Measurements from ENCODE around the gene EXOC6B.
"Not testable (repeated sequence)": the region's sequence is repeated elsewhere in the genome, so short reads cannot be mapped to it uniquely, and the experiment has no call there.

The EXOC6B gene

DNA sequence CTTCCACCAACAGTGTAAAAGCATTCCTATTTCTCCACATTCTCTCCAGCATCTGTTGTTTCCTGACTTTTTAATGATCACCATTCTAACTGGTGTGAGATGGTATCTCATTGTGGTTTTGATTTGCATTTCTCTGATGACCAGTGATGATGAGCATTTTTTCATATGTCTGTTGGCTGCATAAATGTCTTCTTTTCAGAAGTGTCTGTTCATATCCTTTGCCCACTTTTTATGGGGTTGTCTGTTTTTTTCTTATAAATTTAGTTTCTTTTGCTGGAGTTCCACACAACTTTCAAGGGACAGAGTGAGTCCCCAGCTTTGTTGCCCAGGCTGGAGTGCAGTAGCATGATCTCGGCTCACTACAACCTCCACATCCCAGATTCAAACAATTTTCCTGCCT is 270.5 kb downstream of the EXOC6B start:
- not testable (repeated sequence) for FAIRE-seq; DNase-seq (ENCODE audit: low spot score)

DNA sequence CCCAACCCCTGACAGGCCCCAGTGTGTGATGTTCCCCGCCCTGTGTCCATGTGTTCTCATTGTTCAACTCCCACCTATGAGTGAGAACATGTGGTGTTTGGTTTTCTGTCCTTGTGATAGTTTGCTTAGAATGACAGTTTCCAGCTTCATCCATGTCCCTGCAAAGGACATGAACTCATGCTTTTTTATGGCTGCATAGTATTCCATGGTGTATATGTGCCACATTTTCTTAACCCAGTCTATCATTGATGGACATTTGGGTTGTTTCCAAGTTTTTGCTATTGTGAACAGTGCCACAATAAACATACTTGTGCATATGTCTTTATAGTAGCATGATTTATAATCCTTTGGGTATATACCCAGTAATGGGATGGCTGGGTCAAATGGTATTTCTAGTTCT is 270.9 kb downstream of the EXOC6B start:
- FAIRE-seq; DNase-seq (ENCODE audit: low spot score): not testable (repeated sequence)

DNA sequence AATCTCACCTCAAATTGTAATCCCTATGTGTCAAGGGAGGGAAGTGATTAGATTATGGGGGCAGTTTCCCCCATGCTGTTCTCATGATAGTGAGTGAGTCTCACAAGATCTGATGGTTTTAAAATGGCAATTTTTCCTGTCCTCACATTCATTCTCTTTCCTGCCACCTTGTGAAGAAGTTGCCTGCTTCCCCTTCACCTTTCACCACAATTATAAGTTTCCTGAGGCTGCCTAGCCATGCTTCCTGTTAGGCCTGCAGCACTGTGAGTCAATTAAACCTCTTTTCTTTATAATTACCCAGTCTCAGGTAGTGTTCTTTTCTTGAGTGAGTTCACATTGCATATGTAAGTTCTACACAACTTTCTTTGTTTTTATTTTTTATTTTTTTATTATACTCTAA is 271.5 kb downstream of the EXOC6B start:
- no peak for FAIRE-seq
- DNase-seq (ENCODE audit: low spot score), result no peak

DNA sequence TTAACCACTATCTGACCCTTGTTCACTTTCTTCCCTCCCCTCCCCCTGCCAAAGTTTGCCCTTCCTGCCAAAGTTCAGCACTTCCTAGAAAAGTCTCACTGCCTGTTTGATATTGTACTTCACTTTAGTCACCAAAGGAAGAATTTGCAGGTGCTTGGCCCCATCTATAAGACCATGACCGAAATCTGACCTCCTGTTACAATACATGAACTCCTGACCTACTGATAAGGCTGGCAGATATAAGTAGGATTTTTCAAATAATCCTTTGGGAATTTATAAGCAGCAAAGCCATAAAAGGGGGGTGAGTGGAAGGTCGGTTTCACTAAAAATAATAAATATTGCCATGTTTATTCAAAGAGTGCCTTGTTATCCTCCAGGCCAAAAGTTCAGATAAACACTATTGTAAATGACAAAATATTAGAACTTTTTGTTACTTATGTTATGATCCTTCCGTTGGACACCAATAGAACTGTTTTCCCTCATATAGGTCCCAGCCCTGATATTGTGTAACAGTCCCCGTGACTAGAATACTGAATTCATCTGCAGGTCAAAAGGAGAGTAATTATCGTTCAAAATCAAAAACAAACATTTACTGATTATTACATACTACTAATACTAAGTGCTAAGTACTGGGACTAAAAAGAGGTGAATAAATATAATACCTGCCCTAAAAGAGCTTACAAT is 277.6 kb downstream of the EXOC6B start:
- DNase-seq (ENCODE audit: low spot score) (no peak), FAIRE-seq (no peak)

DNA sequence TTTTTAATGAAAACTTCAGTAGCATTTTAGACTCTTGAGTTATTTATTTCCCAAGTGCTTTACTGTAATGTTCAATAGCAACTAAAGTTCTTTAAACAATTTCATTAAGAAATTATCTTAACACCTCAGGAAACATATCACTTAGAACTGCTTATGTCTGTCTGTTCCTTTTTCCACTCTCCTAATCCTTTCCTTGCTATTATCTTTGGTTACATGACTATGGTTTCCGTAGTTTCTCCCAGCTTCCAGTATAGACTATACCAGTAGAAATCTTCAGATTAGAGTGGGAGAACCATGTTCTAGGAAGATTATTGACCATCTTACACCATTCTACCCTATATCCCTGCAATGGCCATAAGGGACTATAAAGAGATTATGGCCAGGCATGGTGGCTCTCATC is 280.0 kb downstream of the EXOC6B start:
- FAIRE-seq, result no peak
- DNase-seq (ENCODE audit: low spot score), result no peak

DNA sequence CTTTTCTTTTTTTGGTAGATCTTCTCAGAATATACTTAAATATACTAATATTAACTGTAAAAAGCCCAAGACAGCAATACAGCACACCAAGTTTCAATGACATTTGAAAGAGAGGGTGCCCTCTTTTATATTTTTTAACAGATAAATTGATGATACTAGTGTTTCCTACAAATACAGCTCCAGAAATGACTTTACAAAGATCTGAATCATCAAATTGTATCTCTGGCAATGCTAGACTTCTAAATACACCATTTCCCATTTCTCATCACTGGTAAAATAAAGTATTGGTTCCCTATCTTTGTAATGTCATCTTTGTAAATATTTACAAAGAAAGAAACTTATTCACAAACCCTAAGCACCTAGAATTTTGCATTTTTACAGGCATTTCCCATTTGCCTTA is 281.3 kb downstream of the EXOC6B start:
- FAIRE-seq (no peak), DNase-seq (ENCODE audit: low spot score) (no peak)

DNA sequence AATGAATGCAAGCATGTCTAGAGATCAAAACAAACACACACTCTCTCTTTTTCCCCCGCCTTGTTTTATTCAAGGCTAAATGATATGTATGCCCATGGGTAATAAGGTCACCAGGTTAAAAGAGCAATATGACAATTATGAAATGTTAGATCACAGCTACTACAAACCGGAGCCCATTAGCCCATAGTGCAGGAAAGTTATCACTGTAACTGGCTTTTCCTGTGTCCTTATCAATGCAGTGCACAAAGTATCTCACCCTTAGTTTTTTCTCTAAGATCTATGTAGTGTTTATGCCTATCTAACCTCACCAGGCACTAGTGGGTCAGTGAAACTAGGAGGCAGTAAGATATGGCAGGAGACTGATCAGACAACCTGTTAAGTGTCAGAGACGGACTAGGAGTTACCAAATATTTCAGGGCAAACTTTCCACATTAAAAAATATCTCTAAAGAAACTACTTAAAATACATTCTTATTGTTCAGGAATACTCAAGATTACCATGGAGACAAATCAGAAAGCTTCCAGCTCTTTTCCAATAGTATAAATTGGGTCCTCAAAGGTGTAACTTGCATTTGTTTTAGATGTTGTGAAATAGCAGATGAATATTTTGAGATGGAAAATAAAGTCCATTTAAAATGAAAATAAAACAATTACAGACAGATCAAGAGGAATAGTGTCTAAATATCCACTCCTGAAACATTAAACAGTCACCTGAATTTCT is 282.2 kb downstream of the EXOC6B start:
- DNase-seq (ENCODE audit: low spot score), result no peak
- FAIRE-seq, result no peak

DNA sequence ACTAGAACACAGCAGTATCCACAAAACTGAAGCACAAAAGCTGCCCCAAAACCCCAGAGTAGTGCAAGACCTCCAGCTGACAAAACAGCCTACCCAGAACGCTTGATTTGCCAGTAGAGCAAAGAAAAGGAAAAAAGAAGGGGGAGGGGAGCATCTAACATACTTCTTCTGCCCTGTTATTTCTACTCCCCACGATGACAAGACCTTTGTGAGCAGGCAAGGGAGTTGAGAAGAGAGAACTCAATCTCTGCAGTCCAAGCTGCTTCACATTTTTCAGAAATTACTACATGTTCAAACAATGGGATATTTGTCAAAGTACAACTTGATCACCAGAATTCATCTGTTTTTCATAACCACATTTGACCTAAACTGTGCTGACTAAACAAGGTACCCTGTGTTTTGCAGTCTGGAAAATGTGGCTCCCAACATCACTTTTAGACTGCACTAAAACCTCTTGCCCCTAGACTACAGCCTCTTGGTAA is 286.7 kb downstream of the EXOC6B start:
- DNase-seq (ENCODE audit: low spot score) (no peak), FAIRE-seq (no peak)

DNA sequence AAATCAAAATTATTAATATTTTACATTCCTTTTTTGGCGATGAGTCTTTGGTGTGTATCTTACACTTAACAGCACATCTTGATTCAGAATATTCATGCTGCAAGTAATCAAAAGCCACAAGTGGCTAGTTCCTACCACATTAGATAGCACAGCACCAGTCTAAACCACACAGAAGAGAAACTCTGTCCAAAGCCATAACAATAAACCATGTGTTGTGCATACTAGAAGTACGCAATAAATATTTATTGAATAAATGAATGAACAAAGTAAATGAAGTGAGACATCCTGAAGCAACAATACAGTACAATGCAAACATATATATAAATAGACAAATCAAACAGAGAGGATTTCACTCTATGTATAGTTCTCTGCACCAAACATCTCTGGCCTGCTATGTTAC is 287.3 kb downstream of the EXOC6B start:
- no peak for FAIRE-seq
- DNase-seq (ENCODE audit: low spot score), result no peak

DNA sequence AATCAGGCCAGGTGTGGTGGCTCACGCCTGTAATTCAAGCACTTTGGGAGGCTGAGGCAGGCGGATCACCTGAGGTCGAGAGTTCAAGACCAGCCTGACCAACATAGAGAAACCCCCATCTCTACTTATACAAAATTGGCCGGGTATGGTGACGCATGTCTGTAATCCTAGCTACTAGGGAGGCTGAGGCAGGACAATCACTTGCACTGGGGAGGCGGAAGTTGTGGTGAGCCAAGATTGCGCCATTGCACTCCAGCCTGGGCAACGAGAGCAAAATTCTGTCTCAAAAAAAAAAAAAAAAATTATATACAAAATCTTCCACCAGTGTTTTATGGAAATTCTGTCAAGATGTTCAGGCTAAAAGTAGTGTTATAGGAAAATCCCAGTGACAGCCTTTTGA is 290.2 kb downstream of the EXOC6B start:
- not testable (repeated sequence) for DNase-seq (ENCODE audit: low spot score); FAIRE-seq

DNA sequence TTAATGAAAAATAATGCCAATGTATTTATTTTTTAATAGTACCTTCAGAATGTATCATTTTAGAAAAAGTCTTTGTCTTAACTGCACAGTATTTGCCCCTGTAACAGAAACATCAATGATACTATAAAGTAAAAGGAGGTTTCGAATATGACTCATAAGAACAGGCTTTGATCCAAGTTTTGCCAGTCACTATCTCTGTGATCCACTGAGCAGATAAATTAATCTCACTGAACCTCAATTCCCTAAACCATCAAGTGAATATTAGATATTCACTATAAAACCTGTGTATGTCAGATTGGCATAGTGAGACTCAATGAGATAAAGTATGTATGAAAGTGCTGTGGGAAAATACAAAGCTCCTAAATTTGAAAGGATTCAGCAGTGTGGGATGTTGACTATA is 292.1 kb downstream of the EXOC6B start:
- FAIRE-seq (peak; percentile 86), DNase-seq (ENCODE audit: low spot score) (peak; percentile 15)

DNA sequence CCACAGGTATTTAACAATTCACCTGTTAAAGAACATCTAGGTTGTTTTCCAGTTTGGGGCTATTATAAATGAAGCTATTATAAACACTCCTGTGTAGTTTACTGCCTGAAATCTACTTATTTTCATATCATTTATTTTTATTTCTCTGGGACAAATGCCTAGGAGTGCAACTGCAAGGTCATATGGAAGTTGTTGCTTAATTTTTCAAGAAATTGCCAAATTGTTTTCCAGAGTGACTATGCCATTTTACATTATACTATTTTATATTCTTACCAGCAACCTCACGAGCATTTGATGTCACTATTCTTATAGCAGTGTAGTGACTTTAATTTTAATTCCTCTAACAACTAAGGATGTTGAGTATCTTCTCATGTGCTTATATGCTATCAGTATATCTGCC is 298.4 kb downstream of the EXOC6B start:
- no peak for FAIRE-seq
- no peak for DNase-seq (ENCODE audit: low spot score)

DNA sequence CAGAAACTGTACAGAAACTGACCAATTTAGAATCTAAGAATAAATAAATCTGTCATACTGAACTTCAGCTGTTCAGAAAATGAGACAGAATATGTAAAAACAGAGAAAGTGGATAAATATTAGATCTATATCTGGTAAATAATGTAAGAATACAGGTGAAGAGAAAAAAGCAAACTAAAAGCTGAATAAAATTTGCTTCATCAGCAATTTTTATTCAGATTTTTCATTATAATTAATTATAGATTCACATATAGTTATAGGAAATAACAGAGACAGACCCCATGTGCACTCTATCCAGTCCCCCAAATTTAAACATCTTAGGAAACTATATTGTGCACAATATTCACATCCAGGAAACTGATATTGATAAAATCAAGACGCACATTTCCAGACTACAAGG is 299.2 kb downstream of the EXOC6B start:
- DNase-seq (ENCODE audit: low spot score) (no peak), FAIRE-seq (no peak)

DNA sequence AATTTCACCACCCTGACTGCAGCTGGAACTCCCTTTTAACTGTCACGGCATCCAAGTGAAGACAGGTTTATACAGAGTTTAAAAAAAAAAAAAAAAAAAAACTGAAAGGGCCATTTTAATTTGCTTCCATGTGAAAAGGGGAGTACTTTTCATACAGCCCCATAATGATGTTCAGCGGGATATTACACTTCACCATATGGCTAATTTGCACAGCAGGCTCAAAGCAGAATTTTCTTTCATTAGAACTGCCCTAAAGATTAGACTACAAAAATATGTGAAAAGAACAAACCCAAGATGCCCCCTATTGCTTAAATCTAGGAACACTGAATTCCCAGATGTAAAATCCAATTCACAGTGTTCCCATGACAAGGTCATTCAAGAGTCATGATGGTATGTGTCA is 301.8 kb downstream of the EXOC6B start:
- FAIRE-seq (no peak), DNase-seq (ENCODE audit: low spot score) (no peak)

DNA sequence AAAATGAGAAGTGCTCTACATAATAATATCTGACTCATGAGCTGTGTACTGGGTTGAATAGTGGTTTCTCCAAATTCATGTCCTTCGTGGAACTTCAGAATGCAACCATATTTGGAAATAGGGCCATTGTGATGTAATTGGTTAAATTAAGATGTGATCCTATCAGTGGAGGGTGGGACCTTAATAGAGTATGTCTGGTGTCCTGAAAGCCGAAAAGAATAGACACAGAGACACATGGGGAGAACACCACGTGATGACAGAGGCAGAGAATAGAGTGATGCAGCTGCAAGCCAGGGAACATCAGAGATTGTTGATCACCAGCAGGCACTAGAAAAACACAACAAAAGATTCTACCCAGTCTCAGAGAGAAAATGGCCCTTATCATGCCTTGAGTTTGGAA is 310.1 kb downstream of the EXOC6B start:
- DNase-seq (ENCODE audit: low spot score) (no peak), FAIRE-seq (no peak)

DNA sequence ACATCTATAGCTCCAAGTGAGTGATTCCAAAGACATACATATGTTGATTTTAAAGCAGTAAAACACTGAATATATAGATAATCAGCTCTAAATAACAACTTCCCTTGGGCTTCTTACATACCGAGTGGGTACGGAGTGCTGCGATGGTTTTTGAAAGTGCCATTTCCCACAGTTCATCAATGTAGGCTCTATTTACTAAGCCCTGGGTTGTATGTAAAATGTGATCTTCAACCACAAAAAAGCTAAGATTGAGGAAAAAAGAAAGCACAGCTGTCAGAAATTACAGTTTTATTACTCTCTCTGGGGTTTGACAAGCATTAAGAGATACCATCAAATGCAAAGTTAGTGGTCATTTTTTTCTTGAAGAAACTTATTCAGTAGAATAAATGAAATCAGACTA is 312.8 kb downstream of the EXOC6B start:
- FAIRE-seq (no peak), DNase-seq (ENCODE audit: low spot score) (no peak)

DNA sequence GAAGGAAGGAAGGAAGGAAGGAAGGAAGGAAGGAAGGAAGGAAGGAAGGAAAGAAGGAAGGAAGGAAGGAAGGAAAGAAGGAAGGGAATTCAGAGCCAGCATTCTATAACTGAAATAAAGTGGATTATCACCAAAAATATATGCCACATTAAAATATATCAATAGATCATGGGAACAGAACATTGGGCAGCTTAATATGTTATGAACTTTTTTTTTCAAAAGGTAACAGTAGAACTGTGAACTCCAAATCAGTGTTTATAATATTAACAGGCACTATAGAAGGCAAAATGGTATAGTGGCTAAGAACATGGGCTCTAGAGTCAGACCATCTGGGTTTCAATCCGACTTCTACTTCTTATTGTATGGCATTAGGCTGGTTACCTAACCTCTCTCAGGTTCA is 313.5 kb downstream of the EXOC6B start:
- no peak for DNase-seq (ENCODE audit: low spot score)
- no peak for FAIRE-seq

DNA sequence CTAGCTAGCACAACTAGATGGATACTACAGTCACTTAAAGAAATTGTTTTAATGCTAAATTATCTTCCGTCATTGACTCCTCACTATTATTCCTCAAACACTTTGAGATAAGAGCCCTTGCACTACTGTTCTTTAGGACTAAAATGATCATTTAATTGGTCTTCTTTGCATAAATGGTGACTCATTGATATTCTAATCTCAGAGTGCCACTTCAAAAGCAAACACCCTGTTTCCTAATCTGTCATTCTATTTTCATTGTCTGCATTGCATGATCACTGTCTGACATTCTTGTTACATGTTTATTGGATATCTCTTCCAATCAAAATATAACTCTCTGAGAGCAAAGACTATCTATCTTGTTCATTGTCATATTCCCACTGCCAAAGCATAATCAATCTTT is 313.9 kb downstream of the EXOC6B start:
- FAIRE-seq, result no peak

DNA sequence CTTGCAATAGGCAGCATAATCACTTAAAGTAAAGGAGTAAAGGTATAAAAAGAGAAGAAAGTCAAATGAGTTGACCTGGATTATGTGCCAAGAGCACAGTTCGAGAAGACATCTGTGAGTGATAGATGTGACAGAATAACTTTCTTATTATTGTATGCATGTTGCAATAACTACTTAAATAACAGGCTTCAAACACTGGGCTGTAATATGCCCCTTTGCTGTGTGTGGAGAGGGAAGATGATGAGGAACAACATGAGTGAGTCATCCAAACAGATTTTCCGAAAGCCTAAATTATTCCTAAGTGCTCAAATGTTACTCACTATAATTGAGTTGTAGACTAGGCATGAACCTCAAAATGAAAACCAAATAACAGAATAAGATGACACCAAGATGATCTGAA is 328.1 kb downstream of the EXOC6B start:
- FAIRE-seq, result no peak

More for the DNA sequence above, 313.9 kb downstream of the EXOC6B start:
- no peak for DNase-seq (ENCODE audit: low spot score)

DNA sequence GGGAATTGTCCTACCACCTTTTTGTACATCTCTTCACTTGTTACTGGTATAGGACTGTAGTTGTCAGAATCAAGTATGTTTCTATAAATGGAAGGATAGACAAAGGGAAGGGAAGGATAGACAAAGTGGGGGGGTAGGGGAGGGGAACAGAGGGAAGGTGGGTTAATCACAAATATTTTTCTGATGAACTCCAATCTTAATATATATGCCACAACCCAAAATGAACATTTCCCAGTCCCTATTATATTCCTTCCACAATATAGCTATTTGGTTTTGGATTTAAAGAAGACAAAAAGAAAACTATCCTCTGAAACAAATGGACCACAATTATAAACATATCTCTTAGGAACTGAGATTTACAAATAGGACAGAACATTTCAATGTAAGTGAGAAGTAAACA is 329.4 kb downstream of the EXOC6B start:
- DNase-seq (ENCODE audit: low spot score) (no peak), FAIRE-seq (no peak)

More for the DNA sequence above, 328.1 kb downstream of the EXOC6B start:
- DNase-seq (ENCODE audit: low spot score), result no peak

DNA sequence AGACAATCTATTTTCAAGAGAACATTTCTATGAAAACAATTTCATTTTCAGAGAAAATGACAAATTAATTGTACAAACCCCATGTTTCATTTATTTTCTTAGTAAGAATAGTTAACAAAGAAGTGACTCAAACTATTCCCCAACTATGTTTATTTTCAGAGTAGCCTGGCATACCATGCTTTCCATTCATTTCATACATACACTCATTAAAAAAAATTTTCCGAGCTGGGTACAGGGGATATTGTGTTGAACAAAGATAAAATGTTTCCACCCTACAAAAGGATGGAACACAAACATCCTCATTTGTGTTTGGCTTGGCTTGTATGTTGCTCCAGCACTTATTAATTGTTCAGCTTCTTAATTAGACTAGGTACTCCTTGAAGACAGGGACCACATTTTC is 331.4 kb downstream of the EXOC6B start:
- no peak for FAIRE-seq

DNA sequence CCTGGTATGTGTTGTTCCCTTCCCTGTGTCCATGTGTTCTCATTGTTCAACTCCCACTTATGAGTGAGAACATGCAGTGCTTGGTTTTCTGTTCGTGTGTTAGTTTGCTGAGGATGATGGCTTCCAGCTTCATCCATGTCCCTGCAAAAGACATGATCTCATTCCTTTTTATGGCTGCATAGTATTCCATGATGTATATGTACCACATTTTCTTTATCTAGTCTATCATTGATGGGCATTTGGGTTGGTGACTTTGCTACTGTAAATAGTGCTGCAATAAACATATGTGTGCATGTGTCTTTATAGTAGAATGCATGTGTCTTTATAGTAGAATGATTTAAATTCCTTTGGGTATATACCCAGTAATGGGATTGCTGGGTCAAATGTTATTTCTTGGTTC is 341.2 kb downstream of the EXOC6B start:
- FAIRE-seq; DNase-seq (ENCODE audit: low spot score): not testable (repeated sequence)

More for the DNA sequence above, 331.4 kb downstream of the EXOC6B start:
- no peak for DNase-seq (ENCODE audit: low spot score)

DNA sequence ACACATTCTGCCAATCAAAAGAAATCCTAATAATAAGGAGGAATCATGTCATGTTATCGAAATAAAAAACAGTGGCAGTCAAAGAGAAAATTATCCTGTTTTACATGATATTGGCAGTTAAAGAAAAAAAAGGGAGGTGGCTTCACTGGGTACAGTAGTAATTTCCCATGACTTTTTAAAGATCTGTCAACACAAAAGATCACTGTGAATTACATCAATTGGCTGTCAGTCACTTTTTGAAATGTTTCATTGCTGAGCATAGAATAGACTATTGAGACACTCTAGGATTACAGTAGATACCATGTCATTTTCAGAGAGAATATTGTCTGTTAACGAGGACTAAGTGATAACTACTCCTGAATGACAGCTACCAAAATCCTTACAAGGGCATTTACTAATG is 342.5 kb downstream of the EXOC6B start:
- no peak for DNase-seq (ENCODE audit: low spot score)
- no peak for FAIRE-seq

All from RCC 7860 (cell line).